MCF 10A (cell line): ENCODE results near the gene SAG. TPM values are rescaled to one million over a fixed set of nuclear protein-coding genes. Genes with fewer than 3 reads are reported as not detected.

Source experiments
- BruUV-seq: library from RNA; stranded (reverse); fragments of 400-500 nt; replicated peaks from 2 replicates; lab custom pipeline; 2021; lab: Mats Ljungman, UMichigan
- CTCF ChIA-PET: fragments of 300-600 bp; sonication (Branson Sonifier 250); formaldehyde crosslinking; extraction: SDS; loops from one replicate; lab custom pipeline; 2021; ENCODE audit warnings: antibody characterized with exemption, inconsistent platforms; lab: Yijun Ruan, JAX
- POLR2A ChIA-PET: fragments of 300-600, 350-650 bp; sonication (Branson Sonifier 250); formaldehyde crosslinking; extraction: SDS; loops from one replicate; lab custom pipeline; 2020; ENCODE audit warnings: antibody characterized with exemption, inconsistent platforms; lab: Yijun Ruan, JAX
- DNase-seq: peaks from one replicate; pipeline ENCODE4 v3.0.0-alpha.2; 2018; ENCODE audit not compliant: unreplicated experiment
- H3K27ac Mint-ChIP-seq: one replicate; pipeline ENCODE4 v1.8.0; 2022; ENCODE audit warnings: mild to moderate bottlenecking, low read depth, mixed read lengths; ENCODE audit not compliant: unreplicated experiment
- H3K27me3 Mint-ChIP-seq: one replicate; pipeline ENCODE4 v1.8.0; 2022; ENCODE audit warnings: mixed read lengths; ENCODE audit not compliant: insufficient read depth, unreplicated experiment
- H3K36me3 Mint-ChIP-seq: one replicate; pipeline ENCODE4 v1.8.0; 2022; ENCODE audit warnings: mild to moderate bottlenecking, moderate library complexity, mixed read lengths; ENCODE audit not compliant: insufficient read depth, unreplicated experiment
- H3K4me1 Mint-ChIP-seq: one replicate; pipeline ENCODE4 v1.8.0; 2022; ENCODE audit warnings: mixed read lengths; ENCODE audit not compliant: insufficient read depth, unreplicated experiment
- H3K4me3 Mint-ChIP-seq: one replicate; pipeline ENCODE4 v1.8.0; 2022; ENCODE audit warnings: mild to moderate bottlenecking, moderate library complexity, mixed read lengths; ENCODE audit not compliant: unreplicated experiment
- H3K9me3 Mint-ChIP-seq: one replicate; pipeline ENCODE4 v1.8.0; 2022; ENCODE audit warnings: mixed read lengths; ENCODE audit not compliant: unreplicated experiment
- intact Hi-C: fragments of 100-400 bp; cut with micrococcal nuclease; formaldehyde crosslinking; loops from 2 replicates; pipeline ENCODE4 v1.14.1; 2022
- total RNA-seq: library from RNA; stranded (reverse); gene quantifications from 2 replicates; pipeline ENCODE4 v1.2.3, GENCODE V29; 2022
- TF ChIP-seq, protein P1 (sequence below): fragments of 200-600 bp; IDR thresholded peaks from one replicate; pipeline ENCODE4 v1.8.0; 2022; ENCODE audit warnings: antibody characterized with exemption, mild to moderate bottlenecking; ENCODE audit not compliant: unreplicated experiment

SAG gene
- total RNA-seq, 1 experiment from 2014 or later: not detected

DNA sequence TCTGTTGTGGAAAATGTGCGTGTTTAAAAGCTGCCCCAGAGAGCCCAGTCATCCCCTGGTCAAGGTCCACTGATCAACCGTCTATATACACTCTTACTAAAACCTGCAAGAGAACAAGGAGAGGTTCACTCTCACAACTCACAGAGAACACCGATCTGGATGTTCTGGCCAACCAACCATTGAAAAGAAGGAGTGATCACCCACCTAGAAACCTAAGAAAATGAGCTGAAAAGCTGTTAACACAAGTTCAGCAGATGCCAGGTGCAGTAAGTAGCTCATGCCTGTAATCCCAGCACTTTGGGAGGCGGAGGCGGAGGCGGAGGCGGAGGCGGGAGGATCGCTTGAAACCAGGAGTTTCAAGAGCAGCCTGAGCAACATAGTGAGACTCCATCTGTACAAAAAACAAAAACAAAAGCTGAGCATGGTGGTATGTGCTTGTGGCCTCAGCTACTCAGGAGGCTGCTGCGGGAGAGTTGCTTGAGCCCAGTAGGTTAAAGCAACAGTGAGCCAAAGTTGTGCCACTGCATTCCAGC, 41.7 kb upstream of the SAG start:
- Mint-ChIP-seq H3K4me1 (no peaks in the 10 kb centered on the region), H3K27me3 (no peaks in the 10 kb centered on the region), H3K9me3 (no peaks in the 10 kb centered on the region), H3K27ac (no peak overlapping the region), H3K4me3 (no peak overlapping the region), H3K36me3 (peaks cover 97% of the 10 kb centered on the region)
- no peak for DNase-seq
- BruUV-seq: no TSS peak
- intact Hi-C loops: no loop called here
- POLR2A ChIA-PET: interaction anchor here (0.6 to 1.1 kb wide), 2 partner anchors 13 to 17 kb away, joined by 3 read pairs; no protein-coding TSS in a partner anchor
- TF ChIP-seq, protein P1, sequence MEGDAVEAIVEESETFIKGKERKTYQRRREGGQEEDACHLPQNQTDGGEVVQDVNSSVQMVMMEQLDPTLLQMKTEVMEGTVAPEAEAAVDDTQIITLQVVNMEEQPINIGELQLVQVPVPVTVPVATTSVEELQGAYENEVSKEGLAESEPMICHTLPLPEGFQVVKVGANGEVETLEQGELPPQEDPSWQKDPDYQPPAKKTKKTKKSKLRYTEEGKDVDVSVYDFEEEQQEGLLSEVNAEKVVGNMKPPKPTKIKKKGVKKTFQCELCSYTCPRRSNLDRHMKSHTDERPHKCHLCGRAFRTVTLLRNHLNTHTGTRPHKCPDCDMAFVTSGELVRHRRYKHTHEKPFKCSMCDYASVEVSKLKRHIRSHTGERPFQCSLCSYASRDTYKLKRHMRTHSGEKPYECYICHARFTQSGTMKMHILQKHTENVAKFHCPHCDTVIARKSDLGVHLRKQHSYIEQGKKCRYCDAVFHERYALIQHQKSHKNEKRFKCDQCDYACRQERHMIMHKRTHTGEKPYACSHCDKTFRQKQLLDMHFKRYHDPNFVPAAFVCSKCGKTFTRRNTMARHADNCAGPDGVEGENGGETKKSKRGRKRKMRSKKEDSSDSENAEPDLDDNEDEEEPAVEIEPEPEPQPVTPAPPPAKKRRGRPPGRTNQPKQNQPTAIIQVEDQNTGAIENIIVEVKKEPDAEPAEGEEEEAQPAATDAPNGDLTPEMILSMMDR: no peak
- CTCF ChIA-PET: no interaction called here

DNA sequence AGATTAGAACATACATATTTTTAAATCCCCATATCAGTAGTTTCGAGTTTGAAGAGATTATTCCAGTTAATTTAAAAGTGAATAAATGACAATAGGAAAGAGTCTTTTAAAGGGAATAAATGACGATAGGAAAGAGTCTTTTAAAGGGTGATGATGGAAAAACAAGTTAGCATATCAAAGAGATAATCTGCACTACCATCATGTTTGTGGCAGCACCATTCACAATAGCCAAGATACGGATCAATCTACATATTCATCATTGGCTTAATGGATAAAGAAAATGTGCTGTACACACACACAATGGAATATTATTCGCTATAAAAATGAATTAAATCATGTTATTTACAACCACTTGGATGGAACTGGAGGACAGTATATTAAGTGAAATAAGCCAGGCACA, 41.1 kb upstream of the SAG start:
- no peak for DNase-seq
- TF ChIP-seq, protein P1: no peak
- Mint-ChIP-seq H3K4me3 (no peak overlapping the region), H3K36me3 (peaks cover 97% of the 10 kb centered on the region), H3K27ac (no peak overlapping the region), H3K9me3 (no peaks in the 10 kb centered on the region), H3K4me1 (no peaks in the 10 kb centered on the region), H3K27me3 (no peaks in the 10 kb centered on the region)
- ChIA-PET POLR2A (interaction anchor here (1.1 kb wide), 1 partner anchor 17 kb away, joined by 3 read pairs; no protein-coding TSS in a partner anchor), CTCF (no interaction called here)
- no TSS peak for BruUV-seq
- intact Hi-C loops: no loop called here

DNA sequence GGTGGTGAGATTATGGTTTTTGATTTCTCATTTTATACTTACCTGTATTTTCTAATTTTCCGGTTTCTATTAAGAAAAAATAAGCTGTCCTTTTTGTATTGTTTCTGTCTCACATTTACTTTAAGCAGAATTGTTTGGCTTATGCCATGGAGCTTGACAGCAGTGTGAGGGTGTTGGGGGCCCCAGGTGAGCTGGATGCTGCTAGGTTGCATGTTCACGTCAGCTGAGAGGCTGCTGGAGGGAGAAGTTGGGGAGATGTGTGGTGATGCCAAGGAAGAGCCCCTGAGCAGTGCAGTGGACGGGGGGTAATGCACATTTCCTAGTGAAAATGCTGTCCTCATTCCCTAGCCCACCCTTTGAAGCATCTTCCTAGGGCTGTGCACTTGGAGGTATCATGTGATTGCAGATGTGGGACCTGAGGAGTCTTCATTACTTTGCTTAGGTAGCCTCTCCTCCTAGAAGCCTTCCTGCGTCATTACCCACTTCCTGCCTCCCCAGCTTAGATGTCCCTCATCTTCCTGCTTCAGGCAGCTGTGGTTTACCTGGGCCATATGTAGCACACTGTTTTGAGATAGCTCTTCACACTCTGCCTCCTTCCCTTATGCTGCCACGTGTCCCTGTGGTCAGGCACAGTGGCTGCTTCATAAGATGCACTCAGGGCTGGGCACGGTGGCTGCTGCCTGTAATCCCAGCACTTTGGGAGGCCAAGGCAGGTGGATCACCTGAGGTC, 39.9 kb upstream of the SAG start:
- ChIA-PET POLR2A (interaction anchor here (2.3 kb wide), 1 partner anchor 14 kb away, joined by 7 read pairs; no protein-coding TSS in a partner anchor), CTCF (interaction anchor here (0.7 kb wide), 1 partner anchor 712 kb away, joined by 3 read pairs; no protein-coding TSS in a partner anchor)
- Mint-ChIP-seq H3K36me3 (peaks cover 95% of the 10 kb centered on the region), H3K27me3 (no peaks in the 10 kb centered on the region), H3K4me3 (no peak overlapping the region), H3K27ac (no peak overlapping the region), H3K9me3 (no peaks in the 10 kb centered on the region), H3K4me1 (no peaks in the 10 kb centered on the region)
- BruUV-seq: no TSS peak
- TF ChIP-seq, protein P1: no peak
- no peak for DNase-seq
- intact Hi-C loops: no loop called here

DNA sequence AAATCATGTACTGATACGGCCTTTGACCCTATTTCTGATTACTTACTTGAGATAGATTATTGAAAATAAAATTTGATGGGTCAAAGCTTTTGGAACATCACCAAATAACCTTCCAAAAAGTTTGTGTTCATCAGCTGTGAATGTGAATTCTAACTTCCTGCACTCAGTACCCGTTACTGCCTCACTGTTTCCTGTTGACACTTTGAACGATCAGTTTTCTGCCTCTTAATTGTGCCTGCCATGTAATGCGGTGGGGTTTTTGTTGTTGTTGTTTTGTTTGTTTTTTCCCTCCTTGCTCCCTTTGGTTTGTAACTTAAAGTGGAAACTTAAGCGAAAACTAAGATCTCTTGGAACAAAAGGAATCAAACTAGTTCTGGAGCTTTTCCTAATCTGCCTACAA, 37.2 kb upstream of the SAG start:
- H3K36me3 Mint-ChIP-seq: peaks cover 93% of the 10 kb centered on the region
- ChIA-PET CTCF (interaction anchor here (0.6 to 1.6 kb wide), 2 partner anchors 17 to 177 kb away, joined by 3 to 5 read pairs; no protein-coding TSS in a partner anchor), POLR2A (interaction anchor here (1.6 kb wide), 1 partner anchor 173 kb away, joined by 5 read pairs; no protein-coding TSS in a partner anchor)
- TF ChIP-seq, protein P1: no peak
- no peaks in the 10 kb centered on the region for H3K9me3 Mint-ChIP-seq
- no peaks in the 10 kb centered on the region for H3K4me1 Mint-ChIP-seq
- intact Hi-C loops: no loop called here
- DNase-seq: no peak
- no peak overlapping the region for H3K4me3 Mint-ChIP-seq
- no TSS peak for BruUV-seq
- no peaks in the 10 kb centered on the region for H3K27me3 Mint-ChIP-seq
- no peak overlapping the region for H3K27ac Mint-ChIP-seq
